Erythroblast (primary cell): Measurements from ENCODE around the gene GRIK4.

Experiments
- GATA1 ChIP-seq: IDR thresholded peaks from 2 replicates; pipeline ENCODE4 v1.6.1; 2011; ENCODE audit warnings: low read depth, mild to moderate bottlenecking, control low read depth, low read length, moderate library complexity
- POLR2A ChIP-seq: IDR thresholded peaks from 2 replicates; pipeline ENCODE4 v1.6.1; 2011; ENCODE audit warnings: mild to moderate bottlenecking, low read length

GRCh38 chr11:120929664-120930154 lies 418.2 kb downstream of the GRIK4 start:
- TF ChIP-seq POLR2A (no peak), GATA1 (no peak)
